CD4-positive, alpha-beta T cell (primary cell): ENCODE measurements around the gene TRUB2. TPM values are rescaled to one million over a fixed set of nuclear protein-coding genes. Genes with fewer than 3 reads are reported as not detected.

ENCODE experiments used
- ATAC-seq: fragments of 200-7000 bp; cut with Tn5 transposase; one replicate; pipeline ENCODE4 v1.10.0; 2022; ENCODE audit warnings: mild to moderate bottlenecking; ENCODE audit not compliant: poor library complexity
- CTCF ChIA-PET: fragments of 350-600 bp; sonication (Branson Sonifier 250); formaldehyde crosslinking; loops from one replicate; lab custom pipeline; 2021; ENCODE audit warnings: antibody characterized with exemption, inconsistent platforms; lab: Charles Lee
- POLR2A ChIA-PET: fragments of 350-600 bp; sonication (Branson Sonifier 250); formaldehyde crosslinking; loops from one replicate; lab custom pipeline; 2021; ENCODE audit warnings: antibody characterized with exemption, inconsistent platforms; lab: Charles Lee
- DNase-seq, 14 experiments: peaks; one replicate each; pipeline ENCODE4 v3.0.0-alpha.2; 2013 to 2020; ENCODE audit warnings: mixed read lengths in 2 of 14
- H3K27ac ChIP-seq, 2 donors: one replicate each; pipeline versions ENCODE4 v1.5.1 to v1.7.0; 2013; ENCODE audit warnings: low read length in 2 of 2, low read depth in 1 of 2, mild to moderate bottlenecking in 1 of 2
- H3K27me3 ChIP-seq, 2 experiments: 1 replicate in 1 of 2; 2 replicates in 1 of 2; pipeline versions ENCODE4 v1.6.1 to v1.7.0; 2013; ENCODE audit warnings: low read length in 2 of 2, control low read depth in 1 of 2, mild to moderate bottlenecking in 1 of 2, moderate library complexity in 1 of 2; ENCODE audit not compliant: insufficient read depth in 2 of 2, control insufficient read depth in 1 of 2
- H3K36me3 ChIP-seq: one replicate; pipeline ENCODE4 v1.6.1; 2013; ENCODE audit warnings: low read length, control low read depth; ENCODE audit not compliant: insufficient read depth
- H3K4me1 ChIP-seq: one replicate; pipeline ENCODE4 v1.6.1; 2013; ENCODE audit warnings: low read length, control low read depth; ENCODE audit not compliant: insufficient read depth
- H3K4me3 ChIP-seq: one replicate; pipeline ENCODE4 v1.5.1; 2013; ENCODE audit warnings: mild to moderate bottlenecking, low read length, moderate library complexity
- H3K9me3 ChIP-seq, 2 experiments: 1 replicate in 1 of 2; 2 replicates in 1 of 2; pipeline versions ENCODE4 v1.6.1 to v1.7.0; 2013; ENCODE audit warnings: low read length in 2 of 2, mild to moderate bottlenecking in 2 of 2, control low read depth in 1 of 2, moderate library complexity in 1 of 2; ENCODE audit not compliant: control insufficient read depth in 1 of 2, insufficient read depth in 1 of 2
- H3K27ac Mint-ChIP-seq: one replicate; pipeline ENCODE4 v1.8.0; 2020; ENCODE audit warnings: mixed read lengths
- H3K27me3 Mint-ChIP-seq: one replicate; pipeline ENCODE4 v1.8.0; 2021; ENCODE audit warnings: mixed read lengths
- H3K36me3 Mint-ChIP-seq: one replicate; pipeline ENCODE4 v1.8.0; 2021; ENCODE audit warnings: low read depth, mixed read lengths
- H3K4me1 Mint-ChIP-seq: one replicate; pipeline ENCODE4 v1.8.0; 2021; ENCODE audit warnings: low read depth, mixed read lengths
- H3K4me3 Mint-ChIP-seq: one replicate; pipeline ENCODE4 v1.8.0; 2020; ENCODE audit warnings: mild to moderate bottlenecking, mixed read lengths
- H3K9me3 Mint-ChIP-seq: one replicate; pipeline ENCODE4 v1.8.0; 2020; ENCODE audit warnings: mixed read lengths
- intact Hi-C, 2 experiments: fragments of 100-400 bp; cut with DNase I in 1 of 2; cut with micrococcal nuclease in 1 of 2; formaldehyde crosslinking; loops; one replicate each; pipeline versions ENCODE4 v1.15.1 to v1.9.0; 2023 to 2025; cut with DNase I, micrococcal nuclease
- total RNA-seq, 174 experiments: library from RNA in 2 of 174; stranded (reverse) in 2 of 174; gene quantifications; one replicate each; pipeline ENCODE4 v1.2.3 and lab custom pipeline; 2021 to 2026
- TF ChIP-seq, protein P1 (sequence below): fragments of 200-600 bp; IDR thresholded peaks from one replicate; pipeline ENCODE4 v1.8.0; 2022; ENCODE audit warnings: antibody characterized with exemption, mild to moderate bottlenecking

TRUB2 gene
- total RNA-seq, 2 experiments from 2014 or later: 4.8 to 6.5 TPM

DNA sequence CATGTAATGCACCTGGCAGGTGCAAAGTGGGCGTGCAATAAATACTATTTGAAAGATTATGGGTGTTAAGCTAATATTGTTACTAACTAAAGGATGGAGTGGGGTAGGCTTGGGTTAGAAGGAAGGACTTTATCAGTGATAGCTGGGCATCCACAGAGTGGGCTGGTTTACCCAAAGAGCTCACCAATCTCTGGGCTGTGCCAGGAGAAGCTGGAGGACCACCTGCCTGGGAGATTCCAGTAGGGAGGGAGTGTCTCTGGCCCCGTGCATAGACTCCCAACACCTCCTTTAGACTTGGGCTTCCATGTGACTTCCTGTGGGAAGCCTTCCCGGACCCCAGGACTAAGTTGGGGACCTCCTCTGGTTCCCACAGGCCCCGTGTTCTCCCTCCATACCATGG lies 43.3 kb upstream of the TRUB2 start:
- Histone ChIP-seq H3K27ac (no peak overlapping the region), H3K4me3 (no peak overlapping the region), H3K36me3 (no peaks in the 10 kb centered on the region), H3K4me1 (peaks cover 28% of the 10 kb centered on the region), H3K27me3 (no peaks in the 10 kb centered on the region), H3K9me3 (no peaks in the 10 kb centered on the region)
- Mint-ChIP-seq H3K27ac (no peak overlapping the region), H3K4me1 (peaks cover 18% of the 10 kb centered on the region), H3K36me3 (no peaks in the 10 kb centered on the region), H3K9me3 (no peaks in the 10 kb centered on the region), H3K27me3 (no peaks in the 10 kb centered on the region), H3K4me3 (peak overlapping the region; percentile 23)
- TF ChIP-seq, protein P1, sequence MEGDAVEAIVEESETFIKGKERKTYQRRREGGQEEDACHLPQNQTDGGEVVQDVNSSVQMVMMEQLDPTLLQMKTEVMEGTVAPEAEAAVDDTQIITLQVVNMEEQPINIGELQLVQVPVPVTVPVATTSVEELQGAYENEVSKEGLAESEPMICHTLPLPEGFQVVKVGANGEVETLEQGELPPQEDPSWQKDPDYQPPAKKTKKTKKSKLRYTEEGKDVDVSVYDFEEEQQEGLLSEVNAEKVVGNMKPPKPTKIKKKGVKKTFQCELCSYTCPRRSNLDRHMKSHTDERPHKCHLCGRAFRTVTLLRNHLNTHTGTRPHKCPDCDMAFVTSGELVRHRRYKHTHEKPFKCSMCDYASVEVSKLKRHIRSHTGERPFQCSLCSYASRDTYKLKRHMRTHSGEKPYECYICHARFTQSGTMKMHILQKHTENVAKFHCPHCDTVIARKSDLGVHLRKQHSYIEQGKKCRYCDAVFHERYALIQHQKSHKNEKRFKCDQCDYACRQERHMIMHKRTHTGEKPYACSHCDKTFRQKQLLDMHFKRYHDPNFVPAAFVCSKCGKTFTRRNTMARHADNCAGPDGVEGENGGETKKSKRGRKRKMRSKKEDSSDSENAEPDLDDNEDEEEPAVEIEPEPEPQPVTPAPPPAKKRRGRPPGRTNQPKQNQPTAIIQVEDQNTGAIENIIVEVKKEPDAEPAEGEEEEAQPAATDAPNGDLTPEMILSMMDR: no peak
- ChIA-PET CTCF (no interaction called here), POLR2A (interaction anchor here (0.9 kb wide), 1 partner anchor 90 kb away, joined by 3 read pairs; the partner anchor contains the start of genes GOLGA2 and SWI5)
- ATAC-seq (no peak), DNase-seq (no peak)
- intact Hi-C loops: no loop called here

GRCh38 chr9:128362774-128363173 lies 40.5 kb upstream of the TRUB2 start:
- POLR2A ChIA-PET: interaction anchor here (1.3 to 3.2 kb wide), 4 partner anchors 8 to 142 kb away, joined by 3 to 30 read pairs (median 6); partner anchors contain the start of gene URM1
- no peaks in the 10 kb centered on the region for H3K9me3 Mint-ChIP-seq
- CTCF ChIA-PET: interaction anchor here (0.6 to 2.8 kb wide), 16 partner anchors 8 to 172 kb away, joined by 3 to 27 read pairs (median 5); partner anchors contain the start of genes CERCAM, CIZ1, ODF2 and SLC27A4
- ATAC-seq: no peak
- no peaks in the 10 kb centered on the region for H3K27me3 Mint-ChIP-seq
- Histone ChIP-seq H3K36me3 (no peaks in the 10 kb centered on the region), H3K4me1 (peaks cover 23% of the 10 kb centered on the region), H3K4me3 (no peak overlapping the region), H3K27ac (no peak overlapping the region), H3K27me3 (no peaks in the 10 kb centered on the region), H3K9me3 (no peaks in the 10 kb centered on the region)
- no peak overlapping the region for H3K27ac Mint-ChIP-seq
- no peaks in the 10 kb centered on the region for H3K36me3 Mint-ChIP-seq
- no peak overlapping the region for H3K4me3 Mint-ChIP-seq
- H3K4me1 Mint-ChIP-seq: peaks cover 14% of the 10 kb centered on the region
- intact Hi-C loops: loop anchor here (1.0 to 5.0 kb wide), 4 partner anchors 9 to 76 kb away; partner anchors contain the start of gene URM1 (in 1 of the 2)
- TF ChIP-seq, protein P1: no peak
- peak in 1 of 14 experiments; percentile 9 for DNase-seq

DNA sequence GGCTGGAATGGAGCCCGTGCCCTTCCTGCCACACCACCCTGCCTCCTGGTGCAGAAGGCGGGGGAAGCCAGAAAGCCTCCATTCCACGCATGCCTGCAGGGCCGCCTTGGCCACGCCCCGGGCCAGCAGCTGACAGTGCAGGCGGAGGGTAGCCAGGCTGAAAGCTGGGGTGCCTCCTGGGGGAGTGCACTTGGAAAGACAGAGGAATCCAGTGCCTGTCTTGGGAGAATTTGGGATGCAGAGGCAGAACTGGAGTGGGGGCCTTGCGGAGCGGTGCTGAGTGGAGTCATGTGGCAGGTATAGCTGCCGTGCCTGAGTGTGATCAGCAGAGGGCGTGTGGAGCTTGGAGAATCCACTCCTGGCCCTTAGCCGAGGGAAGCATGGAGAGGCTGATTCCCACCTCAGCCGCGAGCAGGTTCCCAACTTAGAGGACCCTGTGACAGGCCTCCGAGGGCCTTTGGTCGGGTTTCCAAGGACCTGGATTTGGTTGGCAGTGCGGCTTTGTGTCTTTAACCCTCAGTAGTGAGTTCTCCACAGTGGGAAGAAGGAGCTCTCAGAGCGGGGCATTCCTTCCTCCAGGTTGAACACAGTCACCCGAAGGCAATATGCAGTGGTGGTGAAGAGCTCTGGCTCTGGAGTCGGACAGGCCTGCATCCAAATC lies 39.9 kb upstream of the TRUB2 start:
- Mint-ChIP-seq H3K27me3 (no peaks in the 10 kb centered on the region), H3K36me3 (peaks cover 7% of the 10 kb centered on the region), H3K9me3 (no peaks in the 10 kb centered on the region), H3K4me1 (peaks cover 14% of the 10 kb centered on the region), H3K27ac (peak overlapping the region; percentile 30), H3K4me3 (peak overlapping the region; percentile 82)
- ChIA-PET POLR2A (interaction anchor here (1.3 to 3.2 kb wide), 4 partner anchors 9 to 143 kb away, joined by 3 to 30 read pairs (median 6); partner anchors contain the start of gene URM1), CTCF (interaction anchor here (0.6 to 2.8 kb wide), 19 partner anchors 9 to 204 kb away, joined by 3 to 27 read pairs (median 4); partner anchors contain the start of genes CERCAM, CIZ1, ODF2 and SLC27A4)
- no peaks in the 10 kb centered on the region for H3K9me3 ChIP-seq
- H3K4me1 ChIP-seq: peaks cover 23% of the 10 kb centered on the region
- intact Hi-C loops: loop anchor here (1.0 to 5.0 kb wide), 4 partner anchors 9 to 77 kb away; partner anchors contain the start of gene URM1 (in 1 of the 2)
- DNase-seq (peak; percentile 42 to 82 (median 58)), ATAC-seq (peak; percentile 91)
- H3K4me3 ChIP-seq: peak overlapping the region; percentile 59
- TF ChIP-seq, protein P1: peak; percentile 92
- H3K36me3 ChIP-seq: no peaks in the 10 kb centered on the region
- H3K27ac ChIP-seq: no peak overlapping the region
- no peaks in the 10 kb centered on the region for H3K27me3 ChIP-seq
